ENCODE measurements around the gene FOXP1. TPM values are rescaled to one million over a fixed set of nuclear protein-coding genes. Genes with fewer than 3 reads are reported as not detected.

FOXP1 gene
- total RNA-seq, 4 donors from 2014 or later: 54.2 to 152 (median 129) TPM

DNA sequence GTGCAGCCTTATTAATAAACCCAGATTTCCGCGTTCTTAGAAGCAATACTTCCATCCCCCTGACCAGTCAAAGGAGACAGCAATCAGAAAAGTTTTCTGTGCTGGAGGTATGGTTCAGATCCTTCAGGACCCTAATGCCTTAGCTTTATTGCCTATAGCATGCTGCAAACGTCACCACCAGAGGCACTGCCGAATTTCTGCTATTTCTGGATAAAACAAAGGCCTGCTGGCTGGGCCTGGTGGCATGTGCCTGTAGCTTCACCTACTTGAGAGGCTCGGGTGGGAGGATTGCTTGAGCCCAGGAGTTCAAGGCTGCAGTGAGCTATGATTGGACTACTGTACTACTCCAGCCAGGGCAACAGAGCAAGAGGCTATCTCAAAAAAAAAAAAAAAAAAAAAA, 407.2 kb downstream of the FOXP1 start:
- TF ChIP-seq, protein P1, sequence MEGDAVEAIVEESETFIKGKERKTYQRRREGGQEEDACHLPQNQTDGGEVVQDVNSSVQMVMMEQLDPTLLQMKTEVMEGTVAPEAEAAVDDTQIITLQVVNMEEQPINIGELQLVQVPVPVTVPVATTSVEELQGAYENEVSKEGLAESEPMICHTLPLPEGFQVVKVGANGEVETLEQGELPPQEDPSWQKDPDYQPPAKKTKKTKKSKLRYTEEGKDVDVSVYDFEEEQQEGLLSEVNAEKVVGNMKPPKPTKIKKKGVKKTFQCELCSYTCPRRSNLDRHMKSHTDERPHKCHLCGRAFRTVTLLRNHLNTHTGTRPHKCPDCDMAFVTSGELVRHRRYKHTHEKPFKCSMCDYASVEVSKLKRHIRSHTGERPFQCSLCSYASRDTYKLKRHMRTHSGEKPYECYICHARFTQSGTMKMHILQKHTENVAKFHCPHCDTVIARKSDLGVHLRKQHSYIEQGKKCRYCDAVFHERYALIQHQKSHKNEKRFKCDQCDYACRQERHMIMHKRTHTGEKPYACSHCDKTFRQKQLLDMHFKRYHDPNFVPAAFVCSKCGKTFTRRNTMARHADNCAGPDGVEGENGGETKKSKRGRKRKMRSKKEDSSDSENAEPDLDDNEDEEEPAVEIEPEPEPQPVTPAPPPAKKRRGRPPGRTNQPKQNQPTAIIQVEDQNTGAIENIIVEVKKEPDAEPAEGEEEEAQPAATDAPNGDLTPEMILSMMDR (IDR thresholded peaks at IDR 0.05): no peak
- no peak for TF ChIP-seq POLR2A (IDR thresholded peaks at IDR 0.05)
- no peaks in the 10 kb centered on the region for H3K27me3 ChIP-seq
- H3K27ac ChIP-seq: no peak overlapping the region
- H3K4me3 ChIP-seq: no peak overlapping the region
- H3K36me3 ChIP-seq: no peaks in the 10 kb centered on the region
- no peak for DNase-seq
- H3K9me3 ChIP-seq: no peaks in the 10 kb centered on the region
- intact Hi-C loops (cut with DNase I; ENCODE audit: low total_unique reads): no loop called here
- no peaks in the 10 kb centered on the region for H3K4me1 ChIP-seq

DNA sequence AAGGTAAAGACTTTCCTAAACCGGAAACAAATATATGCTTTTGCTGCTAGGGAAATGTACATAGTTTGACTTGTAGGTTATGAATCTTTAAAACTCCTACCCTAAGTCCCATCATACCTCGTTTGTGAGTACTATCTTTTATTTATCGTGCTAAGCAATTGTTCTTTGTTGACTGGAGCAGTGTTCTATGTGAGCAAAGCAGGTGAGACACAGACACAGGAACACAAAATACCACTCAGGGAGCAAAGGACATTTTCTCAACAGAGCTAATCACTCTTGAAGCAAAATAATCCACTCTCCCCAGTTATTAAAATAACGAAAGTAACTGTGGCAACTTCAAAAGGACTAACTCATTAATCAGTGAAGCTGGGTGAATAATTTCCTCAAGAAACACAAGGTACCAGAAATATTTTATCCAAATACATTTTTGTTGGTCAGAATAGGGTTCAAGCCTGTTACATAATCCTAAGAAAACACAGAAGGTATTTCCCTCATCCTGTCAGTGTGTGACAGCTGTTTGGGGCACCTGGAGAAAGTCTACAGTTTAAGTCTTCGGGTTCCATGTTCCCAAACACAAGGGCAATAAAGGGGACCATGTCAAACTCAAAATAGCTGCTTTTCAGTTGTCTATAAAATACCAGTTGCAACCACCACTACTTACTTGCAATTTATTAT, 407.7 kb downstream of the FOXP1 start:
- no peaks in the 10 kb centered on the region for H3K27me3 ChIP-seq
- H3K27ac ChIP-seq: no peak overlapping the region
- no peaks in the 10 kb centered on the region for H3K4me1 ChIP-seq
- H3K4me3 ChIP-seq: no peak overlapping the region
- no peaks in the 10 kb centered on the region for H3K9me3 ChIP-seq
- DNase-seq: no peak
- no peaks in the 10 kb centered on the region for H3K36me3 ChIP-seq
- intact Hi-C loops (cut with DNase I; ENCODE audit: low total_unique reads): no loop called here
- no peak for TF ChIP-seq POLR2A (IDR thresholded peaks at IDR 0.05)
- TF ChIP-seq, protein P1 (IDR thresholded peaks at IDR 0.05): no peak

DNA sequence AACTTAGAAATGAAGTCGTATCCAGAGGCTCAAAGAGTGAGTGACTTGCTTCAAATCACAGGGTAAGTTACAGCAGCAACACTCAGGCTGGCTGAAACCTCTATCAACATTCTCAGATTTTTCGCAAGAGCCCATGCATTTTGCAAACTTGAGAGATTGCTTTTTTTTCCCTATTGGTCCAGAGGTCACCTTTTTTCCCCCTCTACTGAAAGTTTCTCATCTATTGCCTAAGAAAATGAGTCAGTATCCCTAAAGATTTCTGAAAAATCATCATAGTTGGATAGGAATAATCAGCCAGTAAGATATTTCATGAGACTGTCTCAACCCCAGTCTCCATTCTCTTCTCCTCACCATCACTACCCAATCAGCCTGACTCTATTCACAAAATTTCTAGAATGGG, 410.6 kb downstream of the FOXP1 start:
- Histone ChIP-seq H3K27me3 (no peaks in the 10 kb centered on the region), H3K4me1 (no peaks in the 10 kb centered on the region), H3K27ac (no peak overlapping the region), H3K9me3 (no peaks in the 10 kb centered on the region), H3K4me3 (no peak overlapping the region), H3K36me3 (no peaks in the 10 kb centered on the region)
- intact Hi-C loops (cut with DNase I; ENCODE audit: low total_unique reads): no loop called here
- TF ChIP-seq, protein P1 (IDR thresholded peaks at IDR 0.05): no peak
- no peak for DNase-seq

DNA sequence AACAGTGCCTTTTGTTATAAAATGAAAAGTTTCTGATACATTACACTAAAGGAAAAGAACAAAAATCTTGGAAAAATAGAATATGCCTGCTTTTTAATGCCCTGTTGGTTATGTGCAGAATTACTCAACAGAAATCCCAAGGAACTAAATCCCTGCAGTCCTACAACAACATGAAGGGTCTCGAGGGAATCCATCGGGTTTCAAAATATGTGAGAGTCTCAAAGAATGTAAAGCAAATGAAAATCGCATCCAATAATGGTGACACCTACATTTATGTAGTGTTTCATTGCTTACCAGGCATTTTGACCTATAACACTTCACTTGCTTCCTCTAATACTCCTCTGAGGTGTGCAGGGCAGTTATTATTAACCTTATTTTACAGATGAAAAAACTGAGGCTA, 411.3 kb downstream of the FOXP1 start:
- Histone ChIP-seq H3K4me3 (no peak overlapping the region), H3K9me3 (no peaks in the 10 kb centered on the region), H3K27ac (no peak overlapping the region), H3K27me3 (no peaks in the 10 kb centered on the region), H3K4me1 (no peaks in the 10 kb centered on the region), H3K36me3 (no peaks in the 10 kb centered on the region)
- DNase-seq: no peak
- TF ChIP-seq POLR2A (IDR thresholded peaks at IDR 0.05): no peak
- TF ChIP-seq, protein P1 (IDR thresholded peaks at IDR 0.05): no peak
- intact Hi-C loops (cut with DNase I; ENCODE audit: low total_unique reads): no loop called here

DNA sequence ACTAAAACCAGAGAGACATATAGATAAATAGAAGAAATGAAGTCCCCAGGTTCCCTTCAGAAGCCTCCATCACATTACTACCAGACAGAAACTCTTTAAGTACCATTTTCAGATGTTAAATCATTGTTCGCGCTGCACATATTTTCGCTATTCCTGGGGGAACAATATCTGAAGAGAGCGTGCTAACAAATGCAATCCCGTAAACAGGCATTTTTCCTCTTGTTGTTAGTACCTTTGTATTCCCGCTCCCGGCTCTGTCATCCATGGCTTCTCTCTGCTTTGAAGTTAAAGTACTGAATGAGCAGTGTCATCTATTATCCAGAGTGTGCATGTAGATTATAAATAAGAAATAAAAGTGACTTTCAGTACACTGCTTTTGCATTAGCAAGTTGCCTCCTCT, 412.3 kb downstream of the FOXP1 start:
- Histone ChIP-seq H3K4me3 (no peak overlapping the region), H3K27me3 (no peaks in the 10 kb centered on the region), H3K36me3 (no peaks in the 10 kb centered on the region), H3K27ac (no peak overlapping the region), H3K9me3 (no peaks in the 10 kb centered on the region), H3K4me1 (no peaks in the 10 kb centered on the region)
- intact Hi-C loops (cut with DNase I; ENCODE audit: low total_unique reads): no loop called here
- no peak for DNase-seq
- TF ChIP-seq, protein P1 (IDR thresholded peaks at IDR 0.05): no peak
- no peak for TF ChIP-seq POLR2A (IDR thresholded peaks at IDR 0.05)

Measured in uterus (tissue), 4 donors.